Osteocyte (in vitro differentiated cells): ENCODE measurements around the gene WNK3. TPM values are rescaled to one million over a fixed set of nuclear protein-coding genes. Genes with fewer than 3 reads are reported as not detected.

Experiments used
- DNase-seq: peaks from one replicate; pipeline ENCODE4 v3.0.0; 2021; ENCODE audit warnings: mixed read lengths; ENCODE audit not compliant: unreplicated experiment; ENCODE audit errors: extremely low spot score
- H3K27ac Mint-ChIP-seq: one replicate; pipeline ENCODE4 v1.8.0; 2021; ENCODE audit warnings: mild to moderate bottlenecking, mixed read lengths; ENCODE audit not compliant: unreplicated experiment
- H3K27me3 Mint-ChIP-seq: one replicate; pipeline ENCODE4 v1.8.0; 2021; ENCODE audit warnings: mixed read lengths; ENCODE audit not compliant: unreplicated experiment
- H3K36me3 Mint-ChIP-seq: one replicate; pipeline ENCODE4 v1.8.0; 2021; ENCODE audit warnings: mixed read lengths; ENCODE audit not compliant: unreplicated experiment
- H3K4me1 Mint-ChIP-seq: one replicate; pipeline ENCODE4 v1.8.0; 2021; ENCODE audit warnings: mixed read lengths; ENCODE audit not compliant: unreplicated experiment
- H3K4me3 Mint-ChIP-seq: one replicate; pipeline ENCODE4 v1.8.0; 2021; ENCODE audit warnings: mild to moderate bottlenecking, moderate library complexity, mixed read lengths; ENCODE audit not compliant: unreplicated experiment
- H3K9me3 Mint-ChIP-seq: one replicate; pipeline ENCODE4 v1.8.0; 2021; ENCODE audit warnings: mixed read lengths; ENCODE audit not compliant: unreplicated experiment
- total RNA-seq: library from RNA; stranded (reverse); gene quantifications from 2 replicates; pipeline ENCODE4 v1.2.1, GENCODE V29; 2021
- TF ChIP-seq, protein P1 (sequence below): fragments of 200-600 bp; sonication (generic); IDR thresholded peaks from 2 replicates; pipeline ENCODE4 v1.5.0; 2021; ENCODE audit warnings: antibody characterized with exemption, mild to moderate bottlenecking, moderate library complexity

WNK3 gene
- total RNA-seq, 1 donor from 2014 or later: 3.9 TPM

DNA sequence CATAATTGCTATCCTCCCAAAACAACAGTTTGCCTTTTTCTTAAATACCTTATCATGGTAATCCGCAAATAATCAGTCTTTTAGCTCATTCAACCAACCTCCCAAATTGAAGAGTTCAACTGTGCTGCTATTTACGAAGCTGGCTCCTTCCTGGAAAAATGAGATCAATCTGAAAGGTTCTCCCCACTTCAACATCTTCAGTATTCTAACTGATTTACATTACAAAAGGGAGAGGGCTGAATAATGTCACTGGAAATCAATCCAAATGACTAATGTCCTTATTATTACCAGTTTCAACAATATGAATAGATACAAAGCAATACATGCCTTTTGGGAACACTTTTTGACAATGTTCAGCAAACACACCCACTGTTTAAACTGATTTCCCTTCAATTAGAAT, 86.2 kb downstream of the WNK3 start:
- Mint-ChIP-seq H3K27ac (no peak overlapping the region), H3K27me3 (no peaks in the 10 kb centered on the region), H3K9me3 (no peaks in the 10 kb centered on the region), H3K4me3 (no peak overlapping the region), H3K4me1 (no peaks in the 10 kb centered on the region), H3K36me3 (no peaks in the 10 kb centered on the region)
- TF ChIP-seq, protein P1, sequence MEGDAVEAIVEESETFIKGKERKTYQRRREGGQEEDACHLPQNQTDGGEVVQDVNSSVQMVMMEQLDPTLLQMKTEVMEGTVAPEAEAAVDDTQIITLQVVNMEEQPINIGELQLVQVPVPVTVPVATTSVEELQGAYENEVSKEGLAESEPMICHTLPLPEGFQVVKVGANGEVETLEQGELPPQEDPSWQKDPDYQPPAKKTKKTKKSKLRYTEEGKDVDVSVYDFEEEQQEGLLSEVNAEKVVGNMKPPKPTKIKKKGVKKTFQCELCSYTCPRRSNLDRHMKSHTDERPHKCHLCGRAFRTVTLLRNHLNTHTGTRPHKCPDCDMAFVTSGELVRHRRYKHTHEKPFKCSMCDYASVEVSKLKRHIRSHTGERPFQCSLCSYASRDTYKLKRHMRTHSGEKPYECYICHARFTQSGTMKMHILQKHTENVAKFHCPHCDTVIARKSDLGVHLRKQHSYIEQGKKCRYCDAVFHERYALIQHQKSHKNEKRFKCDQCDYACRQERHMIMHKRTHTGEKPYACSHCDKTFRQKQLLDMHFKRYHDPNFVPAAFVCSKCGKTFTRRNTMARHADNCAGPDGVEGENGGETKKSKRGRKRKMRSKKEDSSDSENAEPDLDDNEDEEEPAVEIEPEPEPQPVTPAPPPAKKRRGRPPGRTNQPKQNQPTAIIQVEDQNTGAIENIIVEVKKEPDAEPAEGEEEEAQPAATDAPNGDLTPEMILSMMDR: no peak
- DNase-seq: no peak

- DNase-seq: no peak
- no peaks in the 10 kb centered on the region for H3K9me3 Mint-ChIP-seq
Observed at GRCh38 chrX:54248309-54248708, 109.5 kb downstream of the WNK3 start.

GRCh38 chrX:54246866-54247265, 111.0 kb downstream of the WNK3 start:
- no peak for DNase-seq
- Mint-ChIP-seq H3K4me3 (no peak overlapping the region), H3K4me1 (peaks cover 10% of the 10 kb centered on the region), H3K36me3 (no peaks in the 10 kb centered on the region), H3K27me3 (no peaks in the 10 kb centered on the region), H3K9me3 (no peaks in the 10 kb centered on the region), H3K27ac (no peak overlapping the region)
- TF ChIP-seq, protein P1: no peak

More at GRCh38 chrX:54248309-54248708, 109.5 kb downstream of the WNK3 start:
- no peaks in the 10 kb centered on the region for H3K27me3 Mint-ChIP-seq
- no peaks in the 10 kb centered on the region for H3K36me3 Mint-ChIP-seq
- H3K27ac Mint-ChIP-seq: no peak overlapping the region
- TF ChIP-seq, protein P1: peak; percentile 50
- peaks cover 10% of the 10 kb centered on the region for H3K4me1 Mint-ChIP-seq
- H3K4me3 Mint-ChIP-seq: no peak overlapping the region

DNA sequence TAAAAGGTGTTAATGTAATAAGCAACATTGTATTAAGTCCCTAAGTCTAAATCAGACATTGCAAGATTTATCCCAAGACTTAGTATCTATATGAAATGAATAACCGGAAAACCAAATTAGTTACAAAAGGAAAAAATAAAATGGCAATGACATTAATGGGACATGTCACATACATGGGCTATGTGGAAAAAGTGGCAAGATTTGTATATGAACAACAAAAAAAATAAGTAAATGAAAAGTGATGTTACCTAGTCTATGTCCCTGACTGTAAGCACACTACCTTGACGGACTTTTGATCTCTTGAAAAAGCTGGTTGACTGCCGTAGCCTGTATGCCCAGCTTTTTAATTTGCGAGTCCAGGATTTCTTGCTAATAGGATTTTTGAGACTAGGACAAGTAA, 119.3 kb downstream of the WNK3 start:
- Mint-ChIP-seq H3K9me3 (peaks cover 18% of the 10 kb centered on the region), H3K27me3 (no peaks in the 10 kb centered on the region), H3K36me3 (peaks cover 11% of the 10 kb centered on the region), H3K27ac (no peak overlapping the region), H3K4me1 (no peaks in the 10 kb centered on the region), H3K4me3 (no peak overlapping the region)
- TF ChIP-seq, protein P1: no peak
- DNase-seq: no peak

- Mint-ChIP-seq H3K27me3 (no peaks in the 10 kb centered on the region), H3K4me3 (no peak overlapping the region), H3K4me1 (no peaks in the 10 kb centered on the region), H3K9me3 (peaks cover 18% of the 10 kb centered on the region), H3K36me3 (peaks cover 14% of the 10 kb centered on the region), H3K27ac (no peak overlapping the region)
- TF ChIP-seq, protein P1: no peak
- DNase-seq: no peak
Observed at GRCh38 chrX:54237014-54237413, 120.8 kb downstream of the WNK3 start.
